Measurements from ENCODE around the gene SUMO3. TPM values are rescaled to one million over a fixed set of nuclear protein-coding genes. Genes with fewer than 3 reads are reported as not detected.

The SUMO3 gene
- total and polyA plus RNA-seq, 2 experiments from 2014 or later: 90.8 to 103 TPM

GRCh38 chr21:44814498-44815023, 3.3 kb downstream of the SUMO3 start (continued):
- TF ChIP-seq POLR2AphosphoS5 (IDR thresholded peaks at IDR 0.05; ENCODE audit: low read depth) (no peak), ETS1 (IDR thresholded peaks at IDR 0.05) (no peak), CTCF (conservative IDR thresholded peaks at IDR 0.05; ENCODE audit: low read depth in 2 of 2) (no peak)

GRCh38 chr21:44813727-44814126, 4.1 kb downstream of the SUMO3 start:
- DNase-seq (ENCODE audit: low spot score): no peak
- H3K4me1 Mint-ChIP-seq: peaks cover 10% of the 10 kb centered on the region

More at GRCh38 chr21:44813727-44814126, 4.1 kb downstream of the SUMO3 start:
- Mint-ChIP-seq H3K9me3 (no peaks in the 10 kb centered on the region; the same call in 2 of the 3 replicates), H3K27me3 (ENCODE audit: insufficient read depth, low read depth, poor library complexity) (peaks cover 10% of the 10 kb centered on the region), H3K4me3 (no peak overlapping the region), H3K27ac (no peak overlapping the region), H3K36me3 (ENCODE audit: low read depth) (peaks cover 25% of the 10 kb centered on the region)
- 0 out of 2 replicates have a peak, but pooled peaks cover 4% of the 10 kb centered on the region for H3K4me1 ChIP-seq (ENCODE audit: insufficient read depth)
- no peak for ATAC-seq
- H3K4me2 ChIP-seq: no peak overlapping the region
- no peaks in the 10 kb centered on the region for H3K9me2 ChIP-seq (ENCODE audit: insufficient read depth)
- H2AFZ ChIP-seq: no peak overlapping the region
- 0 out of 2 replicates have a peak, but pooled peaks cover 2% of the 10 kb centered on the region for H3K36me3 ChIP-seq (ENCODE audit: insufficient read depth)
- H3K27ac ChIP-seq (ENCODE audit: low read depth): no peak overlapping the region
- no peaks in the 10 kb centered on the region for H3F3A ChIP-seq (replicated peaks; ENCODE audit: low read depth)
- 0 out of 2 replicates have a peak, but pooled peaks cover under 1% of the 10 kb centered on the region for H3K27me3 ChIP-seq (ENCODE audit: insufficient read depth)
- no peak overlapping the region for H3K4me3 ChIP-seq
- H4K20me1 ChIP-seq (replicated peaks; ENCODE audit: insufficient read depth): peaks cover 20% of the 10 kb centered on the region
- peaks cover 59% of the 10 kb centered on the region for H3K79me2 ChIP-seq (replicated peaks; ENCODE audit: insufficient read depth)
- TF ChIP-seq JUNB (IDR thresholded peaks at IDR 0.05; ENCODE audit: unreplicated experiment) (no peak), STAT1 (IDR thresholded peaks at IDR 0.05; ENCODE audit: unreplicated experiment) (no peak), REST (IDR thresholded peaks at IDR 0.05; ENCODE audit: unreplicated experiment) (no peak), ZNF114 (CRISPR knock-in tag; IDR thresholded peaks at IDR 0.05) (no peak), EZH2phosphoT487 (IDR thresholded peaks at IDR 0.05; ENCODE audit: unreplicated experiment) (no peak), ETS1 (IDR thresholded peaks at IDR 0.05) (no peak)
